ENCODE results near the gene HOXC9.

HOXC9 gene

GRCh38 chr12:54028314-54029201 lies 28.6 kb downstream of the HOXC9 start, which contains the start of gene HOXC6:
Gene HOXC6 (plus strand): TSS chr12:54028440. CDS start chr12:54028522, 82 bp downstream.
- DNase-seq (ENCODE audit: low spot score), result peak; percentile 46

- no peak for DNase-seq (ENCODE audit: low spot score)
These were observed 29.8 kb downstream of the HOXC9 start for GRCh38 chr12:54029529-54030441.

- DNase-seq (ENCODE audit: low spot score), result no peak
These were observed 30.5 kb downstream of the HOXC9 start for GRCh38 chr12:54030442-54030801.

GRCh38 chr12:54030889-54031471 lies 31.0 kb downstream of the HOXC9 start:
- DNase-seq (ENCODE audit: low spot score), result no peak

- DNase-seq (ENCODE audit: low spot score), result no peak
These were observed 31.5 kb downstream of the HOXC9 start for GRCh38 chr12:54031480-54031879.

GRCh38 chr12:54032086-54032619 lies 32.2 kb downstream of the HOXC9 start:
- DNase-seq (ENCODE audit: low spot score), result no peak

- peak; percentile 76 for DNase-seq (ENCODE audit: low spot score)
These were observed 32.7 kb downstream of the HOXC9 start, which contains the start of gene HOXC5 for GRCh38 chr12:54032627-54033100. Gene HOXC5 (plus strand): TSS chr12:54033050. CDS start chr12:54033123, 73 bp downstream.

GRCh38 chr12:54033106-54033979 lies 33.4 kb downstream of the HOXC9 start:
- peak; percentile 62 for DNase-seq (ENCODE audit: low spot score)

GRCh38 chr12:54033980-54034784 lies 34.2 kb downstream of the HOXC9 start:
- DNase-seq (ENCODE audit: low spot score), result no peak

GRCh38 chr12:54034785-54035310 lies 34.9 kb downstream of the HOXC9 start:
- DNase-seq (ENCODE audit: low spot score), result no peak

- DNase-seq (ENCODE audit: low spot score), result no peak
These were observed 35.8 kb downstream of the HOXC9 start for GRCh38 chr12:54035568-54036264.

- DNase-seq (ENCODE audit: low spot score), result peak; percentile 96
These were observed 36.8 kb downstream of the HOXC9 start for GRCh38 chr12:54036620-54037359.

GRCh38 chr12:54037360-54038283 lies 37.7 kb downstream of the HOXC9 start:
- no peak for DNase-seq (ENCODE audit: low spot score)

GRCh38 chr12:54038284-54038870 lies 38.4 kb downstream of the HOXC9 start:
- no peak for DNase-seq (ENCODE audit: low spot score)

- DNase-seq (ENCODE audit: low spot score), result peak; percentile 80
These were observed 39.0 kb downstream of the HOXC9 start for GRCh38 chr12:54038871-54039414.

GRCh38 chr12:54039417-54040147 lies 39.6 kb downstream of the HOXC9 start:
- DNase-seq (ENCODE audit: low spot score), result no peak
